Neural cell (in vitro differentiated cells): ENCODE measurements around the gene PRKG1.

Source experiments
- CTCF ChIP-seq: fragments of 450-650 bp; IDR thresholded peaks from 2 replicates; pipeline ENCODE4 v1.5.1; 2014; ENCODE audit warnings: antibody characterized with exemption, mild to moderate bottlenecking, moderate library complexity; ENCODE audit not compliant: poor library complexity, severe bottlenecking
- REST ChIP-seq: IDR thresholded peaks from 2 replicates; pipeline ENCODE4 v1.6.1; 2012; ENCODE audit warnings: borderline replicate concordance

- TF ChIP-seq REST (no peak), CTCF (no peak)
These were observed 850.1 kb downstream of the PRKG1 start for GRCh38 chr10:51924359-51924758.
